Measurements from ENCODE around the gene SP2. TPM values are rescaled to one million over a fixed set of nuclear protein-coding genes. Genes with fewer than 3 reads are reported as not detected.

The SP2 gene
- total RNA-seq, 4 donors from 2014 or later = 8.6 to 29.7 (median 16.6) TPM

DNA sequence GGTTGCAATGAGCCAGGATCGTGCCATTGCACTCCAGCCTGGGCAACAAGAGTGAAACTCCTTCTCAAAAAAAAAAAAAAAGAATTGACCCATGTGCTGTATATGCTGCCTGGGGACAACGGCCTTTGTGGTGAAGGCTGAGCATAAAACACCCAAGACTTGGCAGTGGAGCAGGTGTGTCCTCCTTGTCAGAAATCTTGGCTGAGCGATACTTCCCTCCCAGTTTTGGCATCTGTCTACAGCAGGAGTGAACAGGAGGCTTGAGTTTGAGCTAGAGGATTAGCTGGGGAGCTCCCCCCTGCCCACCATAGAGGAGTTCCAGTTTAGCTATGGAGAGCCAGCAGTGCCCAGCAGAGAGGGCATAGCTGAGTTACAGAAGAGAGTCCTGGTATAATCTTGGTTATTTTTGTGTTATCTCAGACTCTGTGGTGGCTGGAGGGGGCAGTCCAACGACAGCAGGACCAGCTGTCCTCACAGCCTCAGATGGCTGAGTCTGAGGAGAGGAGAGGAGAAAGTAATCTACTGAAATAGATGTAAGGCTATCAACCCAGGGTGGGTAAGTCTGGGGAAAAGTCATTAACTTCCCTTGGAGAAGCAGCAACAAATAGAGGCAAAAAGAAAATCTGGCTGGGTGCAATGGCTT lies 18.4 kb downstream of the SP2 start:
- peaks cover 0 to 21% (median 0%) of the 10 kb centered on the region in 3 donors for H3K36me3 ChIP-seq
- H3K9me3 ChIP-seq = no peaks in the 10 kb centered on the region
- TF ChIP-seq, protein P1, sequence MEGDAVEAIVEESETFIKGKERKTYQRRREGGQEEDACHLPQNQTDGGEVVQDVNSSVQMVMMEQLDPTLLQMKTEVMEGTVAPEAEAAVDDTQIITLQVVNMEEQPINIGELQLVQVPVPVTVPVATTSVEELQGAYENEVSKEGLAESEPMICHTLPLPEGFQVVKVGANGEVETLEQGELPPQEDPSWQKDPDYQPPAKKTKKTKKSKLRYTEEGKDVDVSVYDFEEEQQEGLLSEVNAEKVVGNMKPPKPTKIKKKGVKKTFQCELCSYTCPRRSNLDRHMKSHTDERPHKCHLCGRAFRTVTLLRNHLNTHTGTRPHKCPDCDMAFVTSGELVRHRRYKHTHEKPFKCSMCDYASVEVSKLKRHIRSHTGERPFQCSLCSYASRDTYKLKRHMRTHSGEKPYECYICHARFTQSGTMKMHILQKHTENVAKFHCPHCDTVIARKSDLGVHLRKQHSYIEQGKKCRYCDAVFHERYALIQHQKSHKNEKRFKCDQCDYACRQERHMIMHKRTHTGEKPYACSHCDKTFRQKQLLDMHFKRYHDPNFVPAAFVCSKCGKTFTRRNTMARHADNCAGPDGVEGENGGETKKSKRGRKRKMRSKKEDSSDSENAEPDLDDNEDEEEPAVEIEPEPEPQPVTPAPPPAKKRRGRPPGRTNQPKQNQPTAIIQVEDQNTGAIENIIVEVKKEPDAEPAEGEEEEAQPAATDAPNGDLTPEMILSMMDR (IDR thresholded peaks at IDR 0.05) = no peak
- no peak for TF ChIP-seq POLR2A (IDR thresholded peaks at IDR 0.05)
- no peak overlapping the region for H3K27ac ChIP-seq
- DNase-seq = no peak
- H3K4me3 ChIP-seq = no peak overlapping the region
- H3K4me1 ChIP-seq = no peaks in the 10 kb centered on the region
- no peaks in the 10 kb centered on the region for H3K27me3 ChIP-seq

DNA sequence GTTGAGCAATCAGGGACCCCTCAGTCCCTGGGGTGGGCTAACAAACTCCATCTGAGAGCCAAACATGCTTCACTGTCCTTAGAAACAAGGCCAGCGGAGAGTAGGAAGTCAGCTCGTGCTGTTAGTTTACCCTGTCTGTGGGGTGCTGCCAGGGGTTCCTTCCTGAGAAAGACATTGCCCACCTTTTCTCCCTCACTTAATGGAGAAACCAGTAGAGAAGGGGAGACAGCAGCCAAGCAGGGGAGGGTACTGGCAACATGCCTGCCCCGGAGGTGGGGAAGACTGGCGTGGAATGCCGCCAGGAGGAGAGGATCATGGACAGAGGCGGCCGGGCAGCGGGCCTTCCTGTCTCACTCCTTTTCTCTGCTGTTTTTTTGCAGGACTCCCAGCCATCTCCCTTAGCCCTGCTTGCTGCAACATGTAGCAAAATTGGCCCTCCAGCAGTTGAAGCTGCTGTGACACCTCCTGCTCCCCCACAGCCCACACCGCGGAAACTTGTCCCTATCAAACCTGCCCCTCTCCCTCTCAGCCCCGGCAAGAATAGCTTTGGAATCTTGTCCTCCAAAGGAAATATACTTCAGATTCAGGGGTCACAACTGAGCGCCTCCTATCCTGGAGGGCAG lies 19.9 kb downstream of the SP2 start:
- Histone ChIP-seq H3K36me3 (peaks cover 0 to 21% (median 0%) of the 10 kb centered on the region in 3 donors), H3K4me1 (no peaks in the 10 kb centered on the region), H3K27me3 (no peaks in the 10 kb centered on the region), H3K9me3 (no peaks in the 10 kb centered on the region), H3K27ac (no peak overlapping the region), H3K4me3 (no peak overlapping the region)
- TF ChIP-seq, protein P1 (IDR thresholded peaks at IDR 0.05) = no peak
- TF ChIP-seq POLR2A (IDR thresholded peaks at IDR 0.05) = no peak
- DNase-seq = no peak

DNA sequence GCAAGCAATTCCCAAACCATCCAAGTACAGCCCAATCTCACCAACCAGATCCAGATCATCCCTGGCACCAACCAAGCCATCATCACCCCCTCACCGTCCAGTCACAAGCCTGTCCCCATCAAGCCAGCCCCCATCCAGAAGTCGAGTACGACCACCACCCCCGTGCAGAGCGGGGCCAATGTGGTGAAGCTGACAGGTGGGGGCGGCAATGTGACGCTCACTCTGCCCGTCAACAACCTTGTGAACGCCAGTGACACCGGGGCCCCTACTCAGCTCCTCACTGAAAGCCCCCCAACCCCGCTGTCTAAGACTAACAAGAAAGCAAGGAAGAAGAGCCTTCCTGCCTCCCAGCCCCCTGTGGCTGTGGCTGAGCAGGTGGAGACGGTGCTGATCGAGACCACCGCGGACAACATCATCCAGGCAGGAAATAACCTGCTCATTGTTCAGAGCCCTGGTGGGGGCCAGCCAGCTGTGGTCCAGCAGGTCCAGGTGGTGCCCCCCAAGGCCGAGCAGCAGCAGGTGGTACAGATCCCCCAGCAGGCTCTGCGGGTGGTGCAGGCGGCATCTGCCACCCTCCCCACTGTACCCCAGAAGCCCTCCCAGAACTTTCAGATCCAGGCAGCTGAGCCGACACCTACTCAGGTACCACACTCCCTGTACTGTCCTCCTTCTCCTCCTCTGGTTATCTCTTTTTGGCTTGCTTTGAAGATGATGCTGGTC lies 20.6 kb downstream of the SP2 start:
- H3K4me1 ChIP-seq = no peaks in the 10 kb centered on the region
- H3K9me3 ChIP-seq = no peaks in the 10 kb centered on the region
- TF ChIP-seq, protein P1 (IDR thresholded peaks at IDR 0.05) = no peak
- TF ChIP-seq POLR2A (IDR thresholded peaks at IDR 0.05) = no peak
- H3K36me3 ChIP-seq = peaks cover 0 to 21% (median 0%) of the 10 kb centered on the region in 3 donors
- H3K4me3 ChIP-seq = no peak overlapping the region
- no peak overlapping the region for H3K27ac ChIP-seq
- no peaks in the 10 kb centered on the region for H3K27me3 ChIP-seq
- DNase-seq = no peak

DNA sequence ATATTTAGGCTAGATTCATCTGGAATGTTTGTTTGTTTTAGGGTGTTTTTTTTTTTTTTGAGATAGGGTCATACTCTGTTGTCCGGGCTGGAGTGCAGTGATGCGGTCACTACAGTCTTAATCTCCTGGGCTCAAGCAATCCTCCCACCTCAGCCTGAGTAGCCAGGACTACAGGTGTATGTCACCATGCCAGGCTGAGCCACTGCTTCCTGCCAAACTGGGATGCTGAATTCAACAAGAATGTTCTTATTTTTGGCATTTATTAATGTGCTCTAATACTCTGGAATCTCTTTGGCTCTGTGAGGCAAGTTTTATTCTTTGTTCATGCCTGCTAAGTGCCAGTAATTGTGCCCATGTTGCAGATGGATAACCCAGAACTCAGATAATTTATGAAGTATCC lies 21.5 kb downstream of the SP2 start:
- H3K4me1 ChIP-seq = no peaks in the 10 kb centered on the region
- H3K27me3 ChIP-seq = no peaks in the 10 kb centered on the region
- no peak for TF ChIP-seq POLR2A (IDR thresholded peaks at IDR 0.05)
- TF ChIP-seq, protein P1 (IDR thresholded peaks at IDR 0.05) = no peak
- no peaks in the 10 kb centered on the region for H3K9me3 ChIP-seq
- H3K27ac ChIP-seq = no peak overlapping the region
- no peak for DNase-seq
- no peak overlapping the region for H3K4me3 ChIP-seq
- H3K36me3 ChIP-seq = peaks cover 0 to 22% (median 0%) of the 10 kb centered on the region in 3 donors

DNA sequence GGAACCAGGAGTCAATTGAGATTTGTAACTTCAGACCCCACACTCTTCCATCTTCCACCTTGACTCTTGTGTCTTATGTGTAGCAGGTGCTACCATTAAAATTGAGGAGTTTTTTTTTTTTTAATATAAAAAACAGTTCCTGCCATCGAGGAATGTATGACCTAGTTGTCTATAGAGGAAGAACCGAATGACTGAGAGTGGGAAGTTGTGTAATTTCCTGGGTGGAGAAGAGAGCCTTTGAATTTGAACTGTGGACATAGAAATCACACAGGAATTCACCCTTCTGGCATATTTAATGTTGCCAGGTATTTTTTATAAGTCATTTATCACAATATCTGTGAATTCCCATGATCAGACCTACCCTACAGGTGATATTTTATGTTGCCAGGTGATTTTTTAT lies 22.0 kb downstream of the SP2 start:
- peaks cover 0 to 26% (median 0%) of the 10 kb centered on the region in 3 donors for H3K36me3 ChIP-seq
- TF ChIP-seq, protein P1 (IDR thresholded peaks at IDR 0.05) = no peak
- TF ChIP-seq POLR2A (IDR thresholded peaks at IDR 0.05) = no peak
- H3K4me3 ChIP-seq = no peak overlapping the region
- H3K27me3 ChIP-seq = no peaks in the 10 kb centered on the region
- no peak overlapping the region for H3K27ac ChIP-seq
- no peaks in the 10 kb centered on the region for H3K9me3 ChIP-seq
- no peak for DNase-seq
- no peaks in the 10 kb centered on the region for H3K4me1 ChIP-seq
